ENCODE data around the gene CPNE2.

The CPNE2 gene

DNA sequence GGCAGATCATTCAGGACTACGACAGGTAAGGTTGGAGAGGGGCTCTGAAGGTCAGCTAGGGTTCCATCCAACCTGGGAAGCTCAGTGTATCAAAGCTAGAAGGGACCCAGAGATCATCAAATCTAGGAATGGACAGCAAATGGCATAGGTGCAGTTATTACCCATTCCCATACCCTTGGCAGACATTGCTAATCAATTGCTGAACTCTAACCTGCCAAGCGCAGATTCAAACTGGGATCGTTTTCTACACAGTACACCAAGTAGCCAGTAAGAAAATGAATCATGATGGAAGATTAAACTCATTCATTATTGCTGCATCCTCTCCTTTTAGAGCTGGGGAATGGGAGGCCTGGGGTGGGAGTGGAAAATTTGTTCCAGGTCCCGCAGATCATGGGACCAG, 33.6 kb downstream of the CPNE2 start:
- no peak for DNase-seq

DNA sequence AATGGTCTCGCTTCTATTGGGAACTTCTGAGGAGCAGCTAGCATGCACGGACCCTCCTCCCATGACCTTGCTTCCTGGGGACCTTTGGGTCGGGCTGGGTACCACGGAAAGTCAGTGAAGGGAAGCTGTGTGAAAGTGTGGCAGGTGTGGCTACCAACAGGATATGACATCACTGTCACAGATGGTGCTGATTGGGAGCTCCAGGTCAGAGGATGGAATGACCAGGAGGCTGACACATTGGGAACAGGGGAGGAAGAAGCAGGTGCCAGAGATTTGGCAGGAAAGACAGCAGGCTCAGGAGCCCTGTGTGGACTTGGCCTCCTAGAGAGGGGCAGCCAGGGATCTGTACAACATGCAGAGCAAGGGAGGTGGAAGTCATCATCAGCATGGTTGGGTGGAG, 34.0 kb downstream of the CPNE2 start:
- DNase-seq: no peak

GRCh38 chr16:57127037-57127763, 34.8 kb downstream of the CPNE2 start:
- DNase-seq: no peak

GRCh38 chr16:57127836-57128235, 35.5 kb downstream of the CPNE2 start:
- DNase-seq: no peak

DNA sequence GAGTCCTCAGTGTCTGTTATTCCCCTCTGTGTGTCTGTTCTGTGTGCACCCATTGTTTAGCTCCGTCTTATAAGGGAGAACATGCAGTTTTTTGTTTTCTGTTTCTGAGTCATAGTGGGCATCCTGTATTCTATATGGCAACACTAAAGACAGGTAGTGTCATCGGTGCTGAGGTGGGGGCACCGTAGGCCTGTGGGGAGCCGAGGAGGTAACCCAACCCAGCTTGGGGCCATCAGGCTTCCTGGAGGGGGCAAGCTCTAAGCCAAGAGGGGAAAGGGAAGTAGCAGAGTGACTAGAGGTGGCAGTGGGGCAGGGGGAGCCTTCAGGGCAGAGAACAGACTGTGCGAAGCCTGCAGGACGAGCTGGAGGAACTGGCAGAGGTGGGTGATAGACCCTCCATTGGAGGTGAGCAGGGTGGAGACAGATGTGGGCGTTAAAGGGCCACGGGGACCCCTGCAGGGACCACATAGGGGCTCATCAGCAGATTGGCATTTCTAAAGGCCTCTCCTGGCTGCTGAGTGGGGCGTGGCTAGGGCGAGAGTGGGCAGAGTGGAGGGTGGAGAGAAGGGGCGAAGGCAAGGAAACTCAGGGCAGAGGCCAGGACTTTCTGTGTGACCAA, 36.5 kb downstream of the CPNE2 start:
- no peak for DNase-seq

- no peak for DNase-seq
These were observed 38.6 kb downstream of the CPNE2 start for GRCh38 chr16:57130950-57131321.

DNA sequence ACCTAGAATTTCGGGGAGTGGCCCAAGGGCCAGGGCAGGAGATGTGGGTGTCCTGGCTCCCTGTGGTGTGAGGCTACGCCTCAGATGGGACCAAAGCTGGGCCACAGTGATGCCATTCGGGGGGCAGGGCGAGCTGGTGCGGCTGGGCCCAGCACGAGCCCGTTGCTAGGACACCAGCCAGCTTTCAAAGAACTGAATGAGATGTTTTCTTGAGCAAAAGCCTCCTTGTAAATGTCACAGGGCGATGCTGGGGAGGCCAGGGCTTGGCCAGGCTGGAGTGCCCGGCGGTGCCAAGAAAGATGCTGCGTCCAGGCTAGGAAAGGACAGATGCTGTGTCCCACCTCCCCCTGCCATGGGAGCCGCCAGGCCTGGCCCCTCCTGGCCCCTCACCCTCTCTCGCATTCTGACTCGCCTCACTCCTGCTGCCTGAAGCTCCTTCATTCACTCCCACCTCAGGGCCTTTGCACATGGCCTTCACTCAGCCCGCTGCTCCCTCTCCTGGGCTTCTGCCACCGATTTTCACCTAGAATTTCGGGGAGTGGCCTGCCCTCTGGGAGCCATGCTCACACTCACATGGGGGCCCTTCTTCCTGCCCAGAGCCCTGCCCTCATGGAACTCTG, 39.1 kb downstream of the CPNE2 start:
- DNase-seq: no peak

DNA sequence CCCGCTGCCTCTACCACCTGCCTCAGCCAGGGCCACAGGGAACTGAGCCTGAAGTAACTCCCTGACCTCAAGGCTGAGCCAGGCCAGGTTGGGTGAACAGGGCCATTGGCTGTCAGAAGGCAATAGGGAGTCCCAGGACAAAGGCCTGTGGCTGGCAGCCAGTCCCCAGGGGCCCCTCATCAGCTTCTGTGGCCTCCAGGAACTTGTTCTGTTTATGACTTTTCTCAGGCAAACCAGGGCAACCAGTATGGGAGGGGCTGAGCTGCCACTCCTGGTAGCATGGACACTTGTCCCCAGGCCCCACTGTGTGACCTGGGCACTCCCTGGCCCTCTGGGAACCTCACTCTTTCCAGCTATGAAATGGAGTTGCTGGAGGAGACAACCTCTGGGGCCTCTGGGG, 40.1 kb downstream of the CPNE2 start:
- DNase-seq: no peak

- no peak for DNase-seq
These were observed 40.6 kb downstream of the CPNE2 start for GRCh38 chr16:57133031-57133430.

DNA sequence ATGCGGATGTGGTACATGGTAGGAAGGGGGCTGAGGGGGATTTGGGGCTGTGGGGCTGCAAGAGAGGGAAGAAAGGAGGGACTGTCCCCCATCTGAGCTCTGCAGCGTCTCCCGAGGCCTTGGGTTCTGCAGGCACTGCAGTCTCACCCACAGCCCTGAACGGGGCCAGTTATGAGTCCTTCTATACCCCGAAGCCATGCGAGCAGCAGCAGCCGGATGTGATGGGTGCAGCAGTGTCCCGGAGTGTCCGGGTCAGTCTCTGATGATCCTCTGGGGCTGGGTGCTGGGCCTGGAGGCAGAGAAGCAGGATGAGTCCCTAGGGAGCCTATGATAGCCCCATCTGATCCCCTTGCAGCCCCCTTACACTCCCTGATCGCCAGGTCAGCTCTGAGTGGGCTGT, 41.5 kb downstream of the CPNE2 start:
- DNase-seq: no peak

- no peak for DNase-seq
These were observed 42.6 kb downstream of the CPNE2 start for GRCh38 chr16:57134982-57135381.

DNA sequence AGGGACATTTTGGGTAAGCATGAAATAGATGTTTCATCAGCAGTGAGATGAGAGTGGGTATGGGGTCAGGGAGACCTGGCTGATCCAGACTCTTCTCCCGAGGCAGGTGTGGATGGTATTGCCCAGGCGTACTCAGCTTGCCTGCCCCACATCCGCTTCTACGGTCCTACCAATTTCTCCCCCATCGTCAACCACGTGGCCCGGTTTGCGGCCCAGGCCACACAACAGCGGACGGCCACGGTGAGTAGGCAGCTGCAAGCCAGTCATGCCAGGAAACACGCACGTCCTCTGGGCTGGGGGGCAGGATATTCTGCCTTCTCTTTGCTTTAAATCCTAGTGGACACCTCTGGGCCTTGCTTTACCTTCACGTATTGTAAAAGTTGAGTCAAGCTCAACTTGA, 44.7 kb downstream of the CPNE2 start:
- DNase-seq: no peak

GRCh38 chr16:57137566-57138273, 45.3 kb downstream of the CPNE2 start:
- DNase-seq: no peak

GRCh38 chr16:57138281-57138935, 46.0 kb downstream of the CPNE2 start:
- no peak for DNase-seq

DNA sequence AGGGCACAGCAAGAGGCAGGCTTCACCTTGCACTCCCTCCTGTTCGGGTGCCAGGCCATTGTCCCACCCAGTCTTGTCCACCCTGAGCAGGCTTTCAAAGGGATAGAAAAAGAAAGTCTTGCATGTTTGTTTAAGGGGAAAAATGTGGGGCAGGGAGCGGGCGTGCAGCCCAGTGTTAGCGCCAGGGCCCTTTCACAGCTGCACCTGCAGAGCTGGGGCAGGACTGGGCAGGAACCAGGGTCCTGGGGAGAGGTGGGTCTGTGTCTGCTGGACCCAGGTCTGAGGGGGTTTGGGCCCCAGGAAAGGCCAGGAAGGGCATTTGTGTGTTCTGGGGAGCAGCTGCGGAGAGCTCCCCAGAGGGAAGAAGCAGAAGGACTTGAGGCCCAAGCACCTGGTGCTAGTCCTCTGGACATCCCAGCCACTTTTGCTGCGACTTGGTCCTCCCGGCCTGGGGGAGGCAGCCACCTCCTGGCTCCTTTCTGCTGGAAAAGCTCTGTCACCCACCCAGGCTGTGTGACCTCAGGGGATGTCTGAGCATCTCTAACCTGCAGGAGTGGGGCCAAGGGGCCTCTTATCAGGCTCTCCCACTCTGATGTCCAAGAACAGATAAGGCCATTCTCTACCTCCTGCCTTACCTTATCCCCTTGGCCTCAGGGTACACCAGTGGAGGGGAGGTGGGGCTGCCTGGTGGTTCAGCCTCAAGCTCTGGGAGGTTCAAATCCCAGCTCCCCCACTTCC, 48.7 kb downstream of the CPNE2 start:
- no peak for DNase-seq

- DNase-seq: no peak
These were observed 49.6 kb downstream of the CPNE2 start for GRCh38 chr16:57141822-57142631.

- DNase-seq: no peak
These were observed 51.0 kb downstream of the CPNE2 start for GRCh38 chr16:57143149-57143921.

GRCh38 chr16:57144027-57144426, 51.6 kb downstream of the CPNE2 start:
- no peak for DNase-seq

DNA sequence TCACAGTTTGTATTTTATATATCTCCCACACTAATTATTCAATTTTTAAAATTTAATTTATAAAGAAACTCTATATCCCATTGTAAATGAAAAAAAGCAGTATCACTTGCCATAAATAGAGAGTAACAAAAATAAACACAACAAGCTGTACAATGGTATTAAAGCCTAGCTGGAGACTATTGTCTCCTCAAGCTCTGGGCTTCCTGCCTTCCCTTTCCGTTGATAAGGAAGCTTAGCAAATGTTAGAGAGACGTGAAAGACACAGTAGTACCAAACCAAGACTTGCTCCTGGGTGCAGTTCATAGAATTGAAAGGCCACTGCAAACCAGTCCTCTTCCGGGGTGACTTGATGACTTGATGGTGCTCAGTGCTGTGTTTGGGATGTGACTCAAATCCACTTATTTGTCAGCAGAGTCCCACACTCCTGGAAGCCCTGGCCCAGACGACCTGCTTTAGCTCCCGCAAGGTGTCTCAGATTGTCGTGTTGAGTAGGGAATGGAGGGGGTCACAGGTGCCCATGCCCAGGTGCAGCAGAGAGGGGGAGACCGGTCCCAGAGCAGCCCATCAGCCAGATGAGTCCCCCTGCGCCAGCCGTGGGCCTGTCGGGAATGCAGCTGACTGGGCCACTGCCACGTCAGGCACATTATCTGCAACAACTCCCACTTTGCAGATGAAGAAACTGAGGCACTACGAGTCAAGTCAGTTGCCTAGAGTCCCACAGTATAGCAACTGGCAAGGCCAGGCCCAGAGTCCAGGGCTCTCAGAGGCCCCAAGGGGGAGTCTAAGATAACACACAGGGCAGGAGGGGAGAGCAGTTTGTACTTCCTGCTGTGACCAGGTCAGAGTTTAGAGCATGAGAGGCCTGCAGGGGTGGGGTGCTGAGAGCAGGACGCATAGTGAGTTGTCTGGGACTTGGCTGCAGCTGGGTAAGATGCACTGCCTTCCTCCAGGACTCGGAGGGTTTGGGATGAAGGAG, 53.0 kb downstream of the CPNE2 start:
- no peak for DNase-seq

Measured in NCI-H226 (cell line).